ENCODE results near the gene GPR87.

The GPR87 gene

DNA sequence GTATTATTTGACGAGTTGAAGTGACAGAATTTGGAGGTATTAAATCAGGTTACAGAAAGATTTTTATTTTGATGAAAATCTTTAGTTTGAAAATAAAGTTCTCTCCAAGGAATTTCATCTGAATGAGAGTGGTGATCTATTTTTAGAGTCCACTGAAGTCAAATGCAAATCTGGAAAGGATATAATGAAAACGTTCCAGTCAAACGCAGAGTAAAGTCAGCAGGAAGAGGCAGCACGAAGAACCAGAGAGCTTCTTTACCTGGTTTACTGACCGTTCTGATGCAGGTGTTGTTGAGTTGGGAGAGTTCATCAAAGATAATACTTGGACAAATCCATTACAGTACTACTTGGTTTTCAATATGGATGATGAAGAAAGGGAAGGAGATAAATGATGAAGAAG is 47.0 kb downstream of the GPR87 start:
- Histone ChIP-seq H3K9me3 (ENCODE audit: insufficient read depth, low read depth, low read length) (no peaks in the 10 kb centered on the region), H4K20me1 (ENCODE audit: insufficient read depth, low read length, poor library complexity, severe bottlenecking) (no peaks in the 10 kb centered on the region), H3K9me2 (replicated peaks; ENCODE audit: low read depth, low read length) (no peaks in the 10 kb centered on the region), H3K79me2 (ENCODE audit: insufficient read depth, low read length) (no peaks in the 10 kb centered on the region), H3K9ac (ENCODE audit: low read depth, low read length, poor library complexity, severe bottlenecking) (no peak overlapping the region), H3F3A (ENCODE audit: low read depth) (no peaks in the 10 kb centered on the region), H3K27me3 (ENCODE audit: insufficient read depth, low read length, poor library complexity, severe bottlenecking) (no peaks in the 10 kb centered on the region), H2AFZ (ENCODE audit: low read length) (no peak overlapping the region), H3K4me1 (ENCODE audit: insufficient read depth, low read length, poor library complexity, severe bottlenecking) (peaks cover 22% of the 10 kb centered on the region), H3K36me3 (ENCODE audit: insufficient read depth, low read length) (peaks cover 4% of the 10 kb centered on the region; the same call in 1 of the 2 replicates), H3K4me2 (ENCODE audit: low read depth, low read length, poor library complexity, severe bottlenecking) (no peak overlapping the region), H3K4me3 (ENCODE audit: low read length, poor library complexity, severe bottlenecking) (no peak overlapping the region)
- TF ChIP-seq CTCF (conservative IDR thresholded peaks at IDR 0.05; ENCODE audit: low read length) (no peak), EZH2phosphoT487 (IDR thresholded peaks at IDR 0.05; ENCODE audit: borderline replicate concordance) (no peak)

- no peaks in the 10 kb centered on the region for H3F3A ChIP-seq (ENCODE audit: low read depth)
- peak overlapping the region; percentile 10 for H3K4me3 ChIP-seq (ENCODE audit: low read length, poor library complexity, severe bottlenecking)
- H3K27me3 ChIP-seq (ENCODE audit: insufficient read depth, low read length, poor library complexity, severe bottlenecking): no peaks in the 10 kb centered on the region
- peaks cover 4% of the 10 kb centered on the region; the same call in 1 of the 2 replicates for H3K36me3 ChIP-seq (ENCODE audit: insufficient read depth, low read length)
- no peaks in the 10 kb centered on the region for H3K9me2 ChIP-seq (replicated peaks; ENCODE audit: low read depth, low read length)
- H3K79me2 ChIP-seq (ENCODE audit: insufficient read depth, low read length): no peaks in the 10 kb centered on the region
- H3K4me1 ChIP-seq (ENCODE audit: insufficient read depth, low read length, poor library complexity, severe bottlenecking): peaks cover 18% of the 10 kb centered on the region
- peak overlapping the region; percentile 36 for H3K4me2 ChIP-seq (ENCODE audit: low read depth, low read length, poor library complexity, severe bottlenecking)
- H3K9me3 ChIP-seq (ENCODE audit: insufficient read depth, low read depth, low read length): no peaks in the 10 kb centered on the region
- H2AFZ ChIP-seq (ENCODE audit: low read length): no peak overlapping the region
- peak overlapping the region; percentile 14 for H3K9ac ChIP-seq (ENCODE audit: low read depth, low read length, poor library complexity, severe bottlenecking)
- no peaks in the 10 kb centered on the region for H4K20me1 ChIP-seq (ENCODE audit: insufficient read depth, low read length, poor library complexity, severe bottlenecking)
- TF ChIP-seq CTCF (conservative IDR thresholded peaks at IDR 0.05; ENCODE audit: low read length) (no peak), EZH2phosphoT487 (IDR thresholded peaks at IDR 0.05; ENCODE audit: borderline replicate concordance) (no peak)
These were observed 48.1 kb downstream of the GPR87 start for GRCh38 chr3:151268267-151269235.

- Histone ChIP-seq H3K36me3 (ENCODE audit: insufficient read depth, low read length) (peaks cover 12% of the 10 kb centered on the region; the same call in 1 of the 2 replicates), H3K9me3 (ENCODE audit: insufficient read depth, low read depth, low read length) (no peaks in the 10 kb centered on the region), H3K9me2 (replicated peaks; ENCODE audit: low read depth, low read length) (no peaks in the 10 kb centered on the region), H4K20me1 (ENCODE audit: insufficient read depth, low read length, poor library complexity, severe bottlenecking) (no peaks in the 10 kb centered on the region), H2AFZ (ENCODE audit: low read length) (no peak overlapping the region), H3K4me2 (ENCODE audit: low read depth, low read length, poor library complexity, severe bottlenecking) (no peak overlapping the region), H3K4me1 (ENCODE audit: insufficient read depth, low read length, poor library complexity, severe bottlenecking) (peaks cover 17% of the 10 kb centered on the region), H3F3A (ENCODE audit: low read depth) (no peaks in the 10 kb centered on the region), H3K79me2 (ENCODE audit: insufficient read depth, low read length) (no peaks in the 10 kb centered on the region), H3K4me3 (ENCODE audit: low read length, poor library complexity, severe bottlenecking) (no peak overlapping the region), H3K9ac (ENCODE audit: low read depth, low read length, poor library complexity, severe bottlenecking) (no peak overlapping the region), H3K27me3 (ENCODE audit: insufficient read depth, low read length, poor library complexity, severe bottlenecking) (no peaks in the 10 kb centered on the region)
- TF ChIP-seq CTCF (conservative IDR thresholded peaks at IDR 0.05; ENCODE audit: low read length) (no peak), EZH2phosphoT487 (IDR thresholded peaks at IDR 0.05; ENCODE audit: borderline replicate concordance) (no peak)
These were observed 49.6 kb downstream of the GPR87 start for GRCh38 chr3:151267066-151267465.

Measured in Loucy (cell line).